Skeletal muscle satellite cell (primary cell): ENCODE results near the gene LVRN.

Source experiments
- H3K27me3 ChIP-seq: 2 replicates; pipeline ENCODE4 v1.7.0; 2013; ENCODE audit warnings: low read length; ENCODE audit not compliant: control insufficient read depth, insufficient read depth
- H3K36me3 ChIP-seq: 2 replicates; pipeline ENCODE4 v1.7.0; 2013; ENCODE audit warnings: mild to moderate bottlenecking, control low read depth, low read length; ENCODE audit not compliant: insufficient read depth
- H3K4me1 ChIP-seq: 2 replicates; pipeline ENCODE4 v1.7.0; 2013; ENCODE audit warnings: low read length; ENCODE audit not compliant: control insufficient read depth, insufficient read depth
- H3K4me2 ChIP-seq: 2 replicates; pipeline ENCODE4 v1.7.0; 2013; ENCODE audit warnings: mild to moderate bottlenecking, low read length
- H3K4me3 ChIP-seq: 2 replicates; pipeline ENCODE4 v1.7.0; 2013; ENCODE audit warnings: low read length
- H3K9ac ChIP-seq: 2 replicates; pipeline ENCODE4 v1.7.0; 2013; ENCODE audit warnings: mild to moderate bottlenecking, low read depth, low read length, moderate library complexity
- H3K9me3 ChIP-seq: replicated peaks from 2 replicates; pipeline ENCODE4 v1.7.0; 2013; ENCODE audit warnings: mild to moderate bottlenecking, control low read depth, low read length

LVRN gene

GRCh38 chr5:115962565-115963402 is 509 bp downstream of the LVRN start:
- H3K4me1 ChIP-seq = peaks cover 19% of the 10 kb centered on the region
- peak overlapping the region; percentile 72 for H3K4me3 ChIP-seq
- H3K27me3 ChIP-seq = peaks cover 34% of the 10 kb centered on the region
- no peaks in the 10 kb centered on the region for H3K36me3 ChIP-seq
- no peaks in the 10 kb centered on the region for H3K9me3 ChIP-seq
- peak overlapping the region; percentile 95 for H3K4me2 ChIP-seq
- peak overlapping the region; percentile 37 for H3K9ac ChIP-seq

GRCh38 chr5:115963566-115963965 is 1.3 kb downstream of the LVRN start:
- H3K36me3 ChIP-seq = no peaks in the 10 kb centered on the region
- H3K27me3 ChIP-seq = peaks cover 34% of the 10 kb centered on the region

GRCh38 chr5:115968770-115969169 is 6.5 kb downstream of the LVRN start:
- H3K9me3 ChIP-seq = no peaks in the 10 kb centered on the region
- no peak overlapping the region for H3K4me2 ChIP-seq
- H3K27me3 ChIP-seq = peaks cover 1% of the 10 kb centered on the region
- no peaks in the 10 kb centered on the region for H3K4me1 ChIP-seq
- H3K9ac ChIP-seq = no peak overlapping the region
- H3K4me3 ChIP-seq = no peak overlapping the region
- H3K36me3 ChIP-seq = no peaks in the 10 kb centered on the region

More at GRCh38 chr5:115963566-115963965, 1.3 kb downstream of the LVRN start:
- H3K9me3 ChIP-seq = no peaks in the 10 kb centered on the region
- no peak overlapping the region for H3K4me2 ChIP-seq
- peaks cover 19% of the 10 kb centered on the region for H3K4me1 ChIP-seq
- no peak overlapping the region for H3K9ac ChIP-seq
- no peak overlapping the region for H3K4me3 ChIP-seq

GRCh38 chr5:115977096-115977495 is 14.8 kb downstream of the LVRN start:
- Histone ChIP-seq H3K9me3 (no peaks in the 10 kb centered on the region), H3K36me3 (no peaks in the 10 kb centered on the region), H3K4me3 (no peak overlapping the region), H3K4me2 (peak overlapping the region; percentile 37), H3K27me3 (no peaks in the 10 kb centered on the region), H3K9ac (no peak overlapping the region), H3K4me1 (peaks cover 23% of the 10 kb centered on the region)

- Histone ChIP-seq H3K36me3 (no peaks in the 10 kb centered on the region), H3K9ac (no peak overlapping the region), H3K4me1 (peaks cover 23% of the 10 kb centered on the region), H3K27me3 (no peaks in the 10 kb centered on the region), H3K4me2 (peak overlapping the region; percentile 37), H3K4me3 (no peak overlapping the region), H3K9me3 (no peaks in the 10 kb centered on the region)
These were observed 15.7 kb downstream of the LVRN start for GRCh38 chr5:115977988-115978387.

GRCh38 chr5:115978779-115979178 is 16.5 kb downstream of the LVRN start:
- Histone ChIP-seq H3K4me1 (peaks cover 23% of the 10 kb centered on the region), H3K4me3 (no peak overlapping the region), H3K4me2 (no peak overlapping the region), H3K9ac (no peak overlapping the region), H3K27me3 (no peaks in the 10 kb centered on the region), H3K36me3 (no peaks in the 10 kb centered on the region), H3K9me3 (no peaks in the 10 kb centered on the region)

- Histone ChIP-seq H3K36me3 (no peaks in the 10 kb centered on the region), H3K4me2 (no peak overlapping the region), H3K4me1 (peaks cover 23% of the 10 kb centered on the region)
These were observed 17.1 kb downstream of the LVRN start for GRCh38 chr5:115979201-115980041.

GRCh38 chr5:115983519-115983918 is 21.2 kb downstream of the LVRN start:
- H3K4me3 ChIP-seq = no peak overlapping the region
- no peaks in the 10 kb centered on the region for H3K27me3 ChIP-seq
- no peak overlapping the region for H3K4me2 ChIP-seq
- H3K9me3 ChIP-seq = no peaks in the 10 kb centered on the region
- peaks cover 11% of the 10 kb centered on the region for H3K4me1 ChIP-seq
- H3K36me3 ChIP-seq = no peaks in the 10 kb centered on the region
- H3K9ac ChIP-seq = no peak overlapping the region

More at GRCh38 chr5:115979201-115980041, 17.1 kb downstream of the LVRN start:
- Histone ChIP-seq H3K27me3 (no peaks in the 10 kb centered on the region), H3K9me3 (no peaks in the 10 kb centered on the region), H3K9ac (no peak overlapping the region), H3K4me3 (no peak overlapping the region)

- Histone ChIP-seq H3K9ac (no peak overlapping the region), H3K4me2 (no peak overlapping the region), H3K4me1 (no peaks in the 10 kb centered on the region), H3K4me3 (no peak overlapping the region), H3K36me3 (no peaks in the 10 kb centered on the region), H3K27me3 (no peaks in the 10 kb centered on the region), H3K9me3 (no peaks in the 10 kb centered on the region)
These were observed 23.8 kb downstream of the LVRN start for GRCh38 chr5:115985802-115986757.

- no peak overlapping the region for H3K4me3 ChIP-seq
- no peak overlapping the region for H3K9ac ChIP-seq
- no peaks in the 10 kb centered on the region for H3K36me3 ChIP-seq
- H3K4me1 ChIP-seq = no peaks in the 10 kb centered on the region
- no peaks in the 10 kb centered on the region for H3K9me3 ChIP-seq
- H3K4me2 ChIP-seq = no peak overlapping the region
- H3K27me3 ChIP-seq = no peaks in the 10 kb centered on the region
These were observed 25.7 kb downstream of the LVRN start for GRCh38 chr5:115988002-115988401.
